Loucy (cell line): ENCODE data around the gene PRF1.

Source experiments
- H2AFZ ChIP-seq: fragments of 200-600 bp; sonication (generic); 2 replicates; pipeline ENCODE4 v1.6.0; 2016; ENCODE audit warnings: antibody characterized with exemption, mild to moderate bottlenecking, low read length, moderate library complexity
- H3F3A ChIP-seq: fragments of 200-600 bp; 2 replicates; pipeline ENCODE4 v1.6.0; 2016; ENCODE audit warnings: antibody characterized with exemption, low read depth, mild to moderate bottlenecking
- H3K27me3 ChIP-seq: fragments of 200-600 bp; sonication (generic); 2 replicates; pipeline ENCODE4 v1.6.1; 2014; ENCODE audit warnings: low read length, mild to moderate bottlenecking; ENCODE audit not compliant: insufficient read depth, poor library complexity, severe bottlenecking
- H3K36me3 ChIP-seq: fragments of 200-600 bp; sonication (generic); 2 replicates; pipeline ENCODE4 v1.6.1; 2016; ENCODE audit warnings: low read length; ENCODE audit not compliant: insufficient read depth
- H3K4me1 ChIP-seq: fragments of 200-600 bp; sonication (generic); 2 replicates; pipeline ENCODE4 v1.5.1; 2014; ENCODE audit warnings: low read length, mild to moderate bottlenecking; ENCODE audit not compliant: insufficient read depth, poor library complexity, severe bottlenecking
- H3K4me2 ChIP-seq: fragments of 200-600 bp; sonication (generic); 2 replicates; pipeline ENCODE4 v1.6.0; 2014; ENCODE audit warnings: antibody characterized with exemption, low read length, low read depth, mild to moderate bottlenecking; ENCODE audit not compliant: poor library complexity, severe bottlenecking
- H3K4me3 ChIP-seq: fragments of 200-600 bp; sonication (generic); 2 replicates; pipeline ENCODE4 v1.5.1; 2014; ENCODE audit warnings: low read length, mild to moderate bottlenecking, mixed read lengths; ENCODE audit not compliant: poor library complexity, severe bottlenecking
- H3K79me2 ChIP-seq: fragments of 200-600 bp; sonication (generic); 2 replicates; pipeline ENCODE4 v1.6.1; 2014; ENCODE audit warnings: low read length; ENCODE audit not compliant: insufficient read depth
- H3K9ac ChIP-seq: fragments of 200-600 bp; sonication (generic); 2 replicates; pipeline ENCODE4 v1.6.0; 2014; ENCODE audit warnings: mild to moderate bottlenecking, low read depth, low read length, moderate library complexity; ENCODE audit not compliant: poor library complexity, severe bottlenecking
- H3K9me2 ChIP-seq: fragments of 200-600 bp; sonication (generic); replicated peaks from 2 replicates; pipeline ENCODE4 v1.6.1; 2016; ENCODE audit warnings: low read depth, low read length, mixed read lengths
- H3K9me3 ChIP-seq: fragments of 200-600 bp; sonication (generic); 2 replicates; pipeline ENCODE4 v1.6.1; 2014; ENCODE audit warnings: mild to moderate bottlenecking, antibody characterized with exemption, low read length, low read depth; ENCODE audit not compliant: insufficient read depth
- H4K20me1 ChIP-seq: fragments of 200-600 bp; sonication (generic); 2 replicates; pipeline ENCODE4 v1.6.0; 2014; ENCODE audit warnings: antibody characterized with exemption, low read length, mild to moderate bottlenecking; ENCODE audit not compliant: insufficient read depth, poor library complexity, severe bottlenecking
- CTCF ChIP-seq: fragments of 200-600 bp; sonication (generic); conservative IDR thresholded peaks from 2 replicates; pipeline ENCODE4 v1.5.1; 2014; ENCODE audit warnings: mild to moderate bottlenecking, antibody characterized with exemption, low read length
- EZH2phosphoT487 ChIP-seq: fragments of 200-600 bp; IDR thresholded peaks from 2 replicates; pipeline ENCODE4 v1.6.1; 2018; ENCODE audit warnings: antibody characterized with exemption, mild to moderate bottlenecking, moderate library complexity, borderline replicate concordance

The PRF1 gene

GRCh38 chr10:70592186-70592735 is 10.3 kb downstream of the PRF1 start:
- Histone ChIP-seq H3K4me1 (peaks cover 72% of the 10 kb centered on the region), H2AFZ (no peak overlapping the region), H3K36me3 (no peaks in the 10 kb centered on the region), H3K9ac (no peak overlapping the region), H3K9me3 (no peaks in the 10 kb centered on the region), H3K4me2 (peak overlapping the region; percentile 6), H4K20me1 (no peaks in the 10 kb centered on the region), H3K27me3 (no peaks in the 10 kb centered on the region), H3K4me3 (no peak overlapping the region), H3F3A (no peaks in the 10 kb centered on the region), H3K9me2 (no peaks in the 10 kb centered on the region), H3K79me2 (no peaks in the 10 kb centered on the region)
- TF ChIP-seq CTCF (no peak), EZH2phosphoT487 (no peak)

GRCh38 chr10:70590655-70591416 is 11.7 kb downstream of the PRF1 start:
- no peaks in the 10 kb centered on the region for H3K79me2 ChIP-seq
- H3K9ac ChIP-seq: no peak overlapping the region
- no peak overlapping the region for H2AFZ ChIP-seq
- TF ChIP-seq EZH2phosphoT487 (no peak), CTCF (no peak)
- no peaks in the 10 kb centered on the region for H3K9me3 ChIP-seq
- H4K20me1 ChIP-seq: no peaks in the 10 kb centered on the region
- no peaks in the 10 kb centered on the region for H3K9me2 ChIP-seq
- H3K36me3 ChIP-seq: no peaks in the 10 kb centered on the region
- peaks cover 64% of the 10 kb centered on the region for H3K4me1 ChIP-seq
- H3K4me3 ChIP-seq: no peak overlapping the region
- no peak overlapping the region for H3K4me2 ChIP-seq
- H3K27me3 ChIP-seq: no peaks in the 10 kb centered on the region
- H3F3A ChIP-seq: no peaks in the 10 kb centered on the region

DNA sequence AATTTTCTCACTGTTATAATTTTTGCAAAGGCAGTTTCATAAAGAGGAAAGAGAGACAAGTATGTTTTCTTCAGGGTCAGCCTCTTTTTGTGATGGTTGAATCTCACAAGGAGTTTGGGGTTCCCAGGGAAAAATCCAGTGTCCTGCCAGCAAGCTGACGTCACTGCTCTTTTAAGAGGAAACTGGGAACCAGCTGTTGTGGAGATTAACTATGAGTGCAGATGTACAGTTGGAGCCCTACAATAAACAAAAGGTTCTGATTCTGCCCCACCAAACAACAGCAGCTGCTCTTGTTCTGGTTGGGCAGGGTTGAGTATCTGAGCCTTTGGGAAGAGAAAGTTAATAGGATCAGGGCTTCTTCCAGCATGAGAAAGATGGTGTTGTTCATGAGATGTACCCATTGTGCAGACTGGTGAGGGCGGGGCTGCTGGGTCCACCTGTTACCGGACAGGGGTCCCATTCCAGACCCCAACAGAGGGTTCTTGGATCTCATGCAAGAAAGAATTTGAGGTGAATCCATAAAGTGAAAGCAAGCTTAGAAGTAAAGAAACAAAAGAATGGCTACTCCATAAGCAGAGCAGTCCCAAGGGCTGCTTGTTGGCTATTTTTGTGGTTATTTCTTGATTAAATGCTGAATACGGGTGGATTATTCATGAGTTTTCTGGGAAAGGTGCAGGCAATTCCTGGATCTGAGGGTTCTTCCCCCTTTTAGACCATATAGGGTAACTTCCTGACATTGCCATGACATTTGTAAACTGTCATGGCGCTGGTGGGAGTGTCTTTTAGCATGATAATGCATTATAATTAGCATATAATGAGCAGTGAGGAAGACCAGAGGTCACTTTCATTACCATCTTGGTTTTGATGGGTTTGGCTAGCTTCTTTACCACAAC is 12.5 kb downstream of the PRF1 start:
- TF ChIP-seq CTCF (no peak), EZH2phosphoT487 (no peak)
- Histone ChIP-seq H3K36me3 (no peaks in the 10 kb centered on the region), H3K4me2 (no peak overlapping the region), H3F3A (no peaks in the 10 kb centered on the region), H3K4me3 (no peak overlapping the region), H3K9me3 (no peaks in the 10 kb centered on the region), H3K9me2 (no peaks in the 10 kb centered on the region), H3K79me2 (no peaks in the 10 kb centered on the region), H2AFZ (no peak overlapping the region), H3K4me1 (peaks cover 66% of the 10 kb centered on the region), H3K27me3 (no peaks in the 10 kb centered on the region), H3K9ac (no peak overlapping the region), H4K20me1 (no peaks in the 10 kb centered on the region)
